Activated T-cell treated with anti-CD3 and anti-CD28 coated beads, Interleukin-2, amount 50 U/mL, for 48 hours (primary cell): ENCODE data around the gene LMNTD1.
"Not testable (repeated sequence)": the region's sequence is repeated elsewhere in the genome, so short reads cannot be mapped to it uniquely, and the experiment has no call there.

Source experiments
- DNase-seq, 2 experiments: peaks; one replicate each; pipeline ENCODE4 v3.0.0-alpha.2; 2020

Gene LMNTD1

DNA sequence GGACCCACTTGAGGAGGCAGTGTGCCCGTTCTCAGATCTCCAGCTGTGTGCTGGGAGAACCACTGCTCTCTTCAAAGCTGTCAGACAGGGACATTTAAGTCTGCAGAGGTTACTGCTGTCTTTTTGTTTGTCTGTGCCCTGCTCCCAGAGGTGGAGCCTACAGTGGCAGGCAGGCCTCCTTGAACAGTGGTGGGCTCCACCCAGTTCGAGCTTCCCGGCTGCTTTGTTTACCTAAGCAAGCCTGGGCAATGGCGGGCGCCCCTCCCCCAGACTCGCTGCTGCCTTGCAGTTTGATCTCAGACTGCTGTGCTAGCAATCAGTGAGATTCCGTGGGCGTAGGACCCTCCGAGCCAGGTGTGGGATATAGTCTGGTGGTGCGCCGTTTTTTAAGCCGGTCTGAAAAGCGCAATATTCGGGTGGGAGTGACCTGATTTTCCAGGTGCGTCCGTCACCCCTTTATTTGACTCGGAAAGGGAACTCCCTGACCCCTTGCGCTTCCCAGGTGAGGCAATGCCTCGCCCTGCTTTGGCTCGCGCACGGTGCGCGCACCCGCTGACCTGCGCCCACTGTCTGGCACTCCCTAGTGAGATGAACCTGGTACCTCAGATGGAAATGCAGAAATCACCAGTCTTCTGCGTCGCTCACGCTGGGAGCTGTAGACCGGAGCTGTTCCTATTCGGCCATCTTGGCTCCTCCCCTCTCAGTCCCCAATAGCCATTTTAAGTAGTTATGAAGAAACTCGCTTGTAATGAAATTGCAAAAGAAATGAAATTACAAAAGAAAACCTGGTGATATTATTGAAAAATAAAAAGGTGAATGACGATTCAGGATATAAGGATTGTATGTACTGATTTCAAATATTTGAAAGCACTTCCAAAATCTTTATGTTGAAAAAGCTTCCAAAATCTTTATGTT is 63.9 kb downstream of the LMNTD1 start:
- DNase-seq = not testable (repeated sequence)

DNA sequence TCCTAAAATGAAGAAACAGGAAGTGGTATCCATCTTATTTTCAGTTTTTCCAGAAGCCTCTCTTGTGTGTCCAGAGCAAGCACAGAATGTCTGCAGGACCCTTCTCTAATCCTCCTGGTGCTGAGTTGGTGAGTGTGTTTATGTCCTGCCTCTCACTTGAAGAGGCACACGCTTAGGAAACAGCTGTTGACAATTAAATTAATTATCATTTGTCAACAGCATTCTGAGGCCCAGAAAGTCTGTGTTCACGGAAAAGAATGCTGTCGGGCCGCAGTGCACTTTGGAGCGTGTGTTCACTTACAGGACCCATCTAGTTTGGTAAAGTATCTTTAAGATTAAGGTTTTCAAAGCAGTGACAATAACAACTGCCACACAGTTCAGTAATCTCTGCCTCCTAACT is 70.5 kb downstream of the LMNTD1 start:
- DNase-seq = no peak

DNA sequence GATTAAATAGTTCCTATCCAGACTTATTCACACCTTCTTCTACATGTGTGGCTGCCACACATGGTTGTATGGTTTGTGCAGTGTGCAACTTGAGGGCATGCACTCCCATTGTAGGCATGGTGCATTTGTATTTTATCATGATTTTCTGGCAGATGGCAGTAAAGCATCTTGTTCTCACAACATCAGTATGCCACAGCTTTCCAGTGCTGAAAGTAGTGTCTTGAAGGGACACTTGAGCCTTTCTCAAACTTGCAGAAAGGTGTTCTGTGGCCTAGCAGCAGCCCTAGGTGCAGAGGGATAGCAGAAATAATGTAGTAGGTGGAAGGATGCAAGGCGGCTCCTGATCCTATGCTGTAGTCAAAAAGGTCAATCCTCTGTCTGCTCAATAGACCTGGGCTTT is 72.9 kb downstream of the LMNTD1 start:
- no peak for DNase-seq

DNA sequence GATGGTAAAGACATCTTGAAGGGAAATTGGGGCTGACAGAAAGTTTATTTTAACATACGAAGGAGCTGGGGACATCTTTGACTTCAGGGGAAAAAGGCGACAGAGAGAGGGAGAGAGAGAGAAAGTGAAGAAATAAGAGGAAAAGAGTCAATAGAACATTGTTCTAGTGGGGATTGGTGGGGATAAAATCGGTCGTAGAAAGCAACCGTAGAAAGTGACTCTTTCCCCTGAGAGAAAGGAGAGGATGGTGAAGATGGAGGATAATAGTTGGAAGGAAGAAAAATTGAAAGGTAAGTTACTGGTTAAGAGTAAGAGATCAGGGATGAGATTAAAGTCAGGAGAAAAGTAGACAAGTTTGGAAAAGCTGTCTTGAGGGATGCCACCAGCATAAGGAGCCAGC is 75.9 kb downstream of the LMNTD1 start:
- no peak for DNase-seq

DNA sequence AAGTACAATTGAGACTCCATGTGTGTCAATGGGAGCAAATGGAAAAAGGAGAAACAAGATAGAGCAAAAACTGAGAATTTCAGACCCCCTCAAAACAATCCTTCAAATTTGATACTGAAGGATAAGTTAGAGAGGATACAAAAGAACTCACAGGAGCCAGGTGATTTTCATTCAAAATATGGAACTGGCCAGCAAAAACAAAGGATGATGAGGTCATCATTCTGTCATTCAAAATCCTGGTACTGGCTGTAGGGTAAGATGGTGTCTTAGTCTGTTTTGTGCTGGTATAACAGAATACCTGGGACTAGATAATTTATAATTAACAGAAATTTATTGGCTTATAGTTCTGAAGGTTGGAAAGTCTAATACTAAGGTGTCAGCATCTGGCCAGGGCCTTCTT is 80.6 kb downstream of the LMNTD1 start:
- DNase-seq = no peak

DNA sequence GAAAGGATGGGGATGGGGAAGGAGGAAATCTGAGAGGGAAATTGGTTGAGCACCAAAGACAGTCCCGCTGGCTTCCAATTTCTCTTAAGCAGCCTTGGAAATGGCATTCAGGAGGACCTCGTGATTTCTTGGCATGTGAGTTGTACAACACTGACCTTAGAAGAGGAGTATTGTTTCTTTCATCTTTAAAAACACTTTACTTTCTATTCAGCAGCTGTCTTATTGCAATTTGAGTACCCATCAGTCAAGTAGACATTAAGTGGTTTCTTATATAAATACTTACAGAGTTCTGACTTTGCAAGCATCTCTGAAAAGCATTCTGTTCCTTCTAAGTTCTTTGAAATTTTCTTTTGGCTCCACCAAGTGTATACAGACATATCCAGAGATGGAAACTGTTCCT is 83.2 kb downstream of the LMNTD1 start:
- DNase-seq = no peak

DNA sequence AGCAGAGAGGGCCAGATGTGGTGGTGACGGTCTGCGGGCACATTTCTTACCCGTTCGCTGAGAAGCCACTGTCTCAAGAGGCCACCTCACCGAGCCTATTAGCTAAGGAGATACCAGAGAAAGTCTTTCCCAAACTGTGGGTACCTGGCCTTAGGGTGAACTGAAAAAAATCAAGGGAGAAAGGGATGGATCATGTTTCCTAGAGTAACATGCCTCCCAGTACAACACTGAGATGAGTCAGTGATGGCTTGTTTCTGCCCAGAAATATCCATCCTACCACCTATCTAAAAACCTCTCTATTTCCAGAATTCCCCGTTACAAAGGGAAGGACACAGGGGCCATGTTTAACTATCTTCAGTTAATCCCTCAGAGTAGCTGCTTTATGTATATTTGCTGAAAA is 83.7 kb downstream of the LMNTD1 start:
- DNase-seq = no peak

DNA sequence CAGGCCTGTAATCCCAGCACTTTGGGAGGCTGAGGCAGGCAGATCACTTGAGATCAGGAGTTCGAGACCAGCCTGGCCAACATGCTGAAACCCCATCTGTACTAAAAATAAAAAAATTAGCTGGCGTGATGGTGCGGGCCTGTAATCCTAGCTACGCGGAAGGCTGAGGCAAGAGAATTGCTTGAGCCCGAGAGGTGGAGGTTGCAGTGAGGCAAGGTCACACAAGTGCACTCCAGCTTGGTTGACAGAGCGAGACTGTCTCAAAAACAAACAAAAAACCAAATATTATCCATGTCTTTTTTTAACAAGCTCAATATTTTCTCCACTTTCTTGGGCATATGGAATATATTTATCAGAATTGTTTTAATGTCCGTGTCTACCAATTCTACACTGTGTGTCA is 89.6 kb downstream of the LMNTD1 start:
- no peak for DNase-seq

DNA sequence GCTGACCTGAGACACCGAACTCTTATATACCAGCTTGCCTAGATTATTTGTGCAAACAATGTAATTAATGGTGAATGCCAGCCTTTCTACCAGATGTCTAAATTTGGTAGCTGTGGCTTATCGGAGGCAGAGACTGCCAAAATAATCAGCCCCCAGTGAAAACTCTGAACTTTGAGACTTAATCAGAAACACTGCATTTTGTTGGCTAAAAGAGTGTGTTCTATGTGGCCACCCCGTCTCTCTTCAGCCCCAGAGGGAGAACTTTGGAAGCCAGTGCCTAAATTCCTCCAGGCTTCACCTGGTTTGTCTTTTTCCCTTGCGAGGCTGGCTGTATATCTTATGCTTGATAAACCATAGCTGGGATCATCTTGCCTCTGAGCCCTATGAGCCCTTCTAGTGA is 90.1 kb downstream of the LMNTD1 start:
- no peak for DNase-seq

DNA sequence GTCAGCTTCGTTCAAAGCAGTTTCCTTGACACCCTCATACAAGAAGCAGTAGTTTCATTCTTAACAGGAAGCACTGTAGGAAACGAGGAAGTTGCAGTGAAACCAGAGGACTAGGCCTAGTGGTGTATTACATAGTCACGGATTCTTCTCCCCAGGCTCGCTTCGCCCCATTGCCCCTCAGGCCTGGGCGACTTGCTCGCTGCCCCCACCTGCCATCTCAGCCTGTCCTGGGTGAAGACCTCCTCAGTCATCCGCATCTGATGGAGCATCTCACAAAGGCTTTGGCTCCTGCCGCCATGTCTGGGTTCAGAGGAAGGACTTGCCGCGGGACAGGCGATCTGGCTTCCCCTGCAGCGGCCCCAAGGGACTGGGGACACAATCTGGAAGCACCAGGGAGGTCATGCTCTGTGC is 93.5 kb downstream of the LMNTD1 start:
- DNase-seq = no peak

DNA sequence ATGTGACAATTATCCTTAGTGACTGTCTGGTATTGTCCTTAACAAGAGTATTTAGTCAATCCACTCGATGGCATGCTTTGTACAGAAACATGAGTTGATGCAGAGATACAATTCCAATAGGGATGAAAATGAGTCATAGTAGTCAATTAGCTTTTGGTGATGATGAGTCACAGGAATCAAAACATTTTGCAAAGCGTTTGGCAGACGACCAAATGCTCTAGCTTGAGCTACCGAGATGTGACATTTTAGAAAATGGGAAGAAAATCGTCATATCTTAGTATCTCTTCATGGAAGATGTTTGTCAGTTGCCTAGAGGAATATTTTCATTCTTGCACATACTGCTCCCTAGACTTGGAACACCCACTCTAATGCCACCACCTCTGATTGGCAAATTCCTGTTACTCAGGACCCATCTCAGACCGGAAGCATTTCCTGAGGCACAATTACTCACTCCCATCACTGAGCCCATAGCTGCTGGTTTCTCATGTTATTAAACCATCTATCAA is 95.0 kb downstream of the LMNTD1 start:
- DNase-seq = no peak

DNA sequence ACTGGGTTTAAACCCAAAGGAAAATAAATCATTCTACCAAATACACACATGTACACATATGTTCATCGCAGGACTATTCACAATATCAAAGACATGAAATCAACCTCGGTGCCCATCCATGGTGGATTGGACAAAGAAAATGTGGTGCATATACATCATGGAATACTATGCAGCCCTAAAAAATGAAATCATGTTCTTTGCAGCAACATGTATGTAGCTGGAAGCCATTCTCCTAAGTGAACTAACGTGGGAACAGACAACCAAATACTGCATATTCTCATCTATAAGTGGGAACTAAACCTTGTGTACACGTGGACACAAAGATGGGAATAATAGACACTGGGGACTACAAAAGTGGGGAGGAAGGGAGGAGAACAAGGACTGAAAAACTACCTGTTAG is 96.6 kb downstream of the LMNTD1 start:
- no peak for DNase-seq

DNA sequence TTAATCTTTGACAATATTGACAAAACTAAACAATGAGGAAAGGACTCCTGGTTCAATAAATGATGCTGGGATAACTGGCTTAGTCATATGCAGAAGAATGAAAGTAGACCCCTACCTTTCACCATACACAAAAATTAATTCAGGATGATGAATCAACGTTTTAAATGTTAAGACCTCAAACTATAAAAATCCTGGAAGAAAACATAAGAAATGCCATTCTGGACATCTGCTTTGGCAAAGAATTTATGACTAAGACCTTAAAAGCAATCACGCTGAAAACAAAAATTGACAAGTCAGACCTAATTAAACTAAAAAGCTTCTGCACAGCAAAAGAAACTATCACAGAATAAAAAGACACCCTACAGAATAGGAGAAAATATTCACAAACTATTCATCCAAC is 97.4 kb downstream of the LMNTD1 start:
- no peak for DNase-seq

DNA sequence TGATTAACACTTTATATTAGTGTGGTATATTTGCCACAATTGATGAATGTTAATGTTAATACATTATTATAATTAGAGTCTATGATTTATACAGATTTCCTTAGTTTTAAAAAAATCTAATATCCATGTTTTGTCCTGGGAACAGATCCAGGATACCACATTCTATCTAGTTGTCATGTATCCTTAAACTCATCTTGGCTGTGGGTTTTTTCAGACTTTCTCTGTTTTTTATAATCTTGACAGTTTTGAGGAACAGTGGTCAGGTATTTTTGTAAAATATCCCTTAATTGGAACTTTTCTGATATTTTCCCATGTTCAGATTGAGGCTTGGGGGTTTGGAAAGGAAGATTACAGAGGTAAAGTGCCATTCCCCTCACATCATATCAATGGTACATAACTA is 104.1 kb downstream of the LMNTD1 start:
- no peak for DNase-seq

DNA sequence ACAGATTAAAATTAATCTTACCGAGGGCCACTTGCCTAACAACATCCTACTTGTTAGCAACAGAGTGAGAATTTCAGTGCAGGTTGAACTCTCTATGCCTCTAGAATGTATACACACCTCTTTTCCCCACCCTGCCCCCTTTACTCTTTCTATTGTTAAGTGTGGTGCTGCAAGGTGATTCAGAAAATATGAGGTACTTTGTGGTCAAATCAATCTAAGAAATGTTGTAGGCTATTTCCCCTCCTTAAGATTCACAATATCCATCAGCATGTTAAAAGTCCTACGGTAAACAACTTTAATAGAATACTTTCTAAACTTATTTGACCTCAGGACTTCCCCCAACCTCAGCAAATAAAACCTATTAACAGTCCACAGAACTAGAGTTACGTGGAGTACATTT is 106.0 kb downstream of the LMNTD1 start:
- no peak for DNase-seq

DNA sequence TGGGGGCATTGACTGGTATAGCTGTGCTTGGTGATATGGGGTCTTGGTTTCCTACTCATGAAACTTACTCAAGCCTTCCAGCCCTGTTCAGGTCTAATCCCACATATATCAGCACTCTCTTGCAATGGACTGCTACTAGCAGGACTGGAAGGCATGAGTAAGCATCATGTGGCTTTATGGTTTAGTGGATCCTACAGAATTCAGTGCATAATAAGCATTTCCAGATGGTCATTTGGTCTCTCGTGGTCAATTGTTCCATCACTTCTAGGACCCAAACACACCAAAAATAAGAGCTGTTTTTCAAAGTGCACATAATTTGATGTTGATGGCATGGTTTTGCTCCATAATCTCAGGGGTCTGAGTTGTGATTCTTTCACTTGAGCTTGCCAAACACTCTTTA is 114.4 kb downstream of the LMNTD1 start:
- DNase-seq = no peak

DNA sequence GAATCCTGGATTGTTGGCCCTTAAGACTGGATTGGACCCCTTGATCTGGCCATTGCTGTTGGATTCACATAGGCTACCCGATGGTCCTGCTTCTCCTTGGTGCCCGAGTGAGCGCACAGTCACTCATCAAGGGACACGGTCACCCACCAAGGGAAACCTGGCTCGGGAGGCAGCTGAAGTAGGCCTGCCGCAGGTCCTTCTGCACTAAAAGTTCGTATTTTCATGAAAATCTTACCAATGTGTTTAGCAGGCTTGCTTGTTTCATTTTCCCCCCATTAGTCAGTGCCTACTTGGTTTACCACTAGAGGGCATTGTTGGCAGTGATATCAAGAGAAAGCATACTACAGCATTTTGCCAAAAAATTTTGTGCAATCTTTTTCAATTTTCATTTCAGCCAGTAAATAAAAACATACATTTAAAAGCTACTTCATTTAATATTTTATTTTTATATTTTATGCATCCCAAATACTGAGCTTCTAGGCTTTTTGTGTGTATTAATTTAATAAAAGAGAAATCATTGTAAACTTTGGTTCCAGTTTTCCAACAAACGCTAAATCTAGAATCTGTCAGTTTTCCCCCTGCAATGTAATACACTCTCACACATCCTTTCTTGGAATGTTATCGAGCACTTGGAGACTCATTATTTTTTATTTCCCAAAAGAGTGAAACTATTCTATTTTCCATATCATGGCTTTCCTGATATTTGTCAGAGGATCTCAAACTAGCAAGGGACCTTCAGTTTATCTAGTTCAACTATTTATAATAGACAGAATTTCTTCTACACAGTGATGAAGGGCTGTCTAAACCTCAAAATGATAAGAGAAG is 116.7 kb downstream of the LMNTD1 start:
- peak; percentile 28 to 33 for DNase-seq

DNA sequence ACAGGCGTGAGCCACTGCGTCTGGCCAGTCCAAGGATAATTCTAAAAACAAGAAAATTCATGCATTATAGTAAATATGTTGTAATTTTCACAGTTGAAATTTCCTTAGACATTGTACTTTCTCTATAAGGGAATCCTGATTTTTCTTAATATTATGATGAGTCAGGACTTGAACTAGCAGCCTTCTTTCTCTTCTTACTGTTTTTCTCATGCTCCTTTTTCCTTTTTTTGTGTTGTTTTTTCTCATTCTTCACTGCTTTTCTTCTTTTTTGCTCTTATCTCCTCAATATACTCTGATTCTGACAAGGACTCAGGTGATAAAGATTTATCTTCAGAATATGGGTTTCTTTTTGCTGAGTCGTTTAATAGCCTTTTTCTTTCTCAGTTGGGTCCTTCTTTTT is 117.7 kb downstream of the LMNTD1 start:
- no peak for DNase-seq

DNA sequence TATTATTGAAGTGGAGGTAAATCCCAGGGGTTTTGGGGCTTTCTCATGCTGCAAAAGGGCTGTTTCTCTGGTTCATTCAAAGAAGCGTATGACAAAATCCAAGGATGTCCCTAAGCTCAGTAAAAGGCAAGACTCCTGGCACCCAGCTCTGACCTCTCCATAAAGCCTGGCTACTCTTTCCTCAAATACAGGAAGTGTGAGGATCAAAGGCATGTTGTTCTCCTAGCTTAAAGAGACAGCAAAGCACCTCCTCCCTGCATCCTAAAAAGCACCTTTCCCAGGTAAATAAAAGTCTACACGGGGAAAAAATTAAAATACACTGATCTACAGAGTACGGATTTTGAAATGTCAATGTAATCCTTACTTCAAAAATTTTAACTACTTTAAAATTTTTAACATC is 118.6 kb downstream of the LMNTD1 start:
- DNase-seq = no peak

DNA sequence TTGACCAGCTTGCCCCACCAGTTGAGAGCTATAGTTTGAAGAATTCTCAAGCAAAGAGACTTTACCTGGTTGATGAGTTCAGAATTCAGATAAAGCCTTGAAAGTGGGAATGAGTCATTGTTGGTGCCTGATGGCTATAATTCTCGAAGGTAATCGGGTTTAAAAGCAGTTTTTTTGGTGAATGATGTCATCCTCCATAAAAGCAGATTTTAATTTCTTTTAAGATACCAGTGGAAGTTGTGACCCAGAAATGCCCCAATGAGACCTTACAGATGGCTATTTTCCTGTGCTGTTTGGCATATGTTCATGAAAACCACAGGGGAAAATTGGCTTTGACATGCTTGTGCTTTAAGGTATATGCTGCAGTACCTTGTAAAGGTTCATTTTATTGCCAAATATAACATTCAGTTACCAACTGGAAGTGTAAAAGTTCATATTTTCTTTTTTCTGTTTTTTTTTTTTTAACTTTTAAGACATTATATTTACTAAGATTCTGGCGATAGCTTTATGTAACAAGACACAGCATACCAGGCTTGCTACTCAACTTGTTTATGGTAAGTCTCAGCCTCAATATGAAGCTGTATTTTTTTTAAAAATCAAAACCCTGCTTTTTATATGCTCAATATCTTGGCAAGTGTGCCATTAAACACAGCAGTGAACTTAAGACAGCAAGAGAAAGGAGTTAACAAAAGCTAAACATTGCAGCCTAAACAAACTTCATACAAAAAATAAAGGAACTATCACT is 119.3 kb downstream of the LMNTD1 start:
- no peak for DNase-seq

DNA sequence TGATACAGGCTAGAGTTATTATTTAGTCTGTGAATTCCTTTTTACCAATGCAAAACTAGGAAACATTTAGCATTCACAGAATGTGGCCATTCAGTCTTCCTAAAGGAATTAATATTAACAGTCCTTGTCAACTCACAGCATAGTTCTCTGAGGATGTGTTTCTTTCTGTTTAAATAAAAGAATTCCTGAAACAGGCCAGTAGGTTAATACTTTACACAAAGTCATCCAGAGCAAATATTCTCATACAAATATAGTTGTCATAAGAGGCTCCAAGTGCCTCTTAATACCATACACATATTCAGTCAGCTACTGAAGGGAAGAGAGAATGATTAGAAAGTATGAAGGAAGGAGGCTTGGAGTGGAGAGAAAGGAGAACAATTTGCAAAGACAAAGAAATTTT is 120.1 kb downstream of the LMNTD1 start:
- DNase-seq = no peak

DNA sequence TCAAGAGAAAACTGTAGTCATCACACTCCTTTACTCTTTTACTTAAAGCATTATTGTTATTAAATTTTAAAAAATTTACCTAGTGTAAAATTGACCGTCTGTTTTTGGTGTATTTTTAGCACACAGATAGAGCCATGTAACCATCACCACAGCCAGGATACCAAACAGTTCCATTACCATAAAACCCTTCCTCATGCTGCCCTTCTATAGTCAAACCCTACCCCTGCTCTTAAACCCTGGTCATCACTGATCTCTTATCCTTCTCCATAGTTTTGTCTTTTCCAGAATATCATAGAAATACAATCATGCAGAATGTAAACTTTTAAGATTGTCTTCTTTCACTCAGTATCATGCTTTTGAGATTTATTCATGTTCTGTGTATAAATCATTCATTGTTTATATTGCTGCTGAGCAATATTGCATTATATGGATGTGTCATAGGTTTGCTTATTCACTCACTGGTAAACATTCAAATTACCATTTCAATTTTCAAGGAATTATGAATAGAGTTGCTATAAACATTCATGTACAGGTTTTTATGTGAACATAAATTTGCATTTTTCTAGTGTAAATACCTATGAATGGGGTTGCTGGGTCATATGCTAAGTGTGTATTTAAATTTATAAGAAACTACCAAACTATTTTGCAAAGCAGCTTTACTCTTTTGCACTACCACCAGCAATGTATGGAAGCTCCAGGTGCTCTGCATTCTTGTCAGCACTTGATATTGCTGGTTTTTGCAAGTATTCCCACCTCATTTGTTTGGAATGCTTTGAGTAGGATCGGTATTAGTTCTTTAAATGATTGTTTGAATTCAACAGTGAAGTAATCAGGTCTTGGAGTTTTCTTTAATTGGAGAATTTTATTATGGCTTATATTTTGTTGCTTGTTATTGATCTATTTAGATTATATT is 125.5 kb downstream of the LMNTD1 start:
- DNase-seq = no peak
